Measurements from ENCODE around the gene AOC2.

- TF ChIP-seq NFYB (IDR thresholded peaks at IDR 0.05; ENCODE audit: insufficient read depth, low read depth, low read length) (no peak), POU2F2 (IDR thresholded peaks at IDR 0.05; ENCODE audit: borderline replicate concordance, low read depth, low read length) (no peak), ZZZ3 (IDR thresholded peaks at IDR 0.05; ENCODE audit: control insufficient read depth, insufficient read length, low read depth) (no peak), POLR2A (IDR thresholded peaks at IDR 0.05; ENCODE audit: low read depth, low read length) (no peak), JUNB (IDR thresholded peaks at IDR 0.05) (no peak), EP300 (IDR thresholded peaks at IDR 0.05; ENCODE audit: borderline replicate concordance in 1 of 2, control insufficient read depth in 1 of 2, low read depth in 2 of 2, low read length in 2 of 2) (no peak), ZBTB33 (IDR thresholded peaks at IDR 0.05) (no peak), ESRRA (IDR thresholded peaks at IDR 0.05; ENCODE audit: low read length) (no peak), USF2 (IDR thresholded peaks at IDR 0.05; ENCODE audit: borderline replicate concordance, low read depth, low read length) (no peak), HDAC6 (IDR thresholded peaks at IDR 0.05; ENCODE audit: unreplicated experiment) (no peak), RAD21 (IDR thresholded peaks at IDR 0.05; ENCODE audit: insufficient read depth, low read depth, low read length) (no peak), CTCF (IDR thresholded peaks at IDR 0.05 in 2 of 3, conservative IDR thresholded peaks at IDR 0.05 in 1 of 3; ENCODE audit: control insufficient read depth in 2 of 3, extremely low read depth in 1 of 3, insufficient read depth in 1 of 3, low read depth in 3 of 3, low read length in 3 of 3) (no peak), EGR1 (IDR thresholded peaks at IDR 0.05; ENCODE audit: borderline replicate concordance in 1 of 2, low read depth in 2 of 2, low read length in 2 of 2) (no peak), REST (IDR thresholded peaks at IDR 0.05; ENCODE audit: low read depth, low read length) (no peak)
These were observed 33.9 kb downstream of the AOC2 start for GRCh38 chr17:42878123-42878880.

All from GM12878 (cell line).